Right ventricle myocardium superior (tissue), 1 donor: Measurements from ENCODE around the gene TDRD7. TPM values are rescaled to one million over a fixed set of nuclear protein-coding genes. Genes with fewer than 3 reads are reported as not detected.

ENCODE experiments used
- ATAC-seq: fragments of 200-7000 bp; cut with Tn5 transposase; one replicate; pipeline ENCODE4 v1.9.1; 2020; ENCODE audit warnings: mild to moderate bottlenecking; ENCODE audit not compliant: poor library complexity
- DNase-seq: peaks from one replicate; pipeline ENCODE4 v3.0.0-alpha.2; 2020
- intact Hi-C: fragments of 100-400 bp; cut with DNase I; formaldehyde crosslinking; loops from one replicate; pipeline ENCODE4 v1.11.2; 2022
- total RNA-seq: library from RNA; stranded (reverse); fragmentation: NEBNext Ultra II Directional; extraction: Animal tissue kit (Norgen Biotek cat#: 25700); gene quantifications from one replicate; pipeline ENCODE4 v1.2.1, GENCODE V29; 2021
- donor health status: DM: no; HTN: yes; CAD: no; lungs with severe emphysema.

TDRD7 gene
- total RNA-seq, 1 donor from 2014 or later, result 7.9 TPM

DNA sequence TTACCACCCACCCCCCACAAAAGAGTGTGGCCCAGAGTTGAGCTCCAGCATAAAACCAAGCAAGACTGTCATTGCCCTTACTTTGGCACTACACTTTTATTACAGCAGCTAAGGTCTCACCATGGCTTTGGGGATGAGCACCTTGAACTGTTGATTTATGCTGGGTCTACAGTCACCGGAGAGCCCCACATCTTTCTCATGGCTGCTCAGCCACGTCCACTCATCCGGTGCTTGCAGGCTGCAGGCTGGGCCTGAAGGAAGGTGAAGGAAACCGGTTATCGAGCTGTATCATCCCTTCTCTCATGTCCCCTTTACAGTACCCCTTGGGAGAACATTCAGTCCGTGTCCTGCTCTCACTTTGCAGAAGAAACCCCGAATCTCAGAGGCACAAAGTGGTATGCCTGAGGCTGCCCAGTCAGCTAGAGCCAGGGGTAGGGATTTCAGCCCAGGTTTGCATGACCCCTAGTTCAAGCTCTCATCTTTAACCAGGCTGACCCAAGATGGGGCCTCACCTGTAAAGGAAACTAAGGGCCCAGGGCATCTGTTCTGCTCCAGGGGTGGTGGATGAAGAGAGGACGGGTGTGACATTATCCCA is 101.2 kb downstream of the TDRD7 start:
- DNase-seq, result no peak
- ATAC-seq, result no peak
- intact Hi-C loops, result no loop called here

DNA sequence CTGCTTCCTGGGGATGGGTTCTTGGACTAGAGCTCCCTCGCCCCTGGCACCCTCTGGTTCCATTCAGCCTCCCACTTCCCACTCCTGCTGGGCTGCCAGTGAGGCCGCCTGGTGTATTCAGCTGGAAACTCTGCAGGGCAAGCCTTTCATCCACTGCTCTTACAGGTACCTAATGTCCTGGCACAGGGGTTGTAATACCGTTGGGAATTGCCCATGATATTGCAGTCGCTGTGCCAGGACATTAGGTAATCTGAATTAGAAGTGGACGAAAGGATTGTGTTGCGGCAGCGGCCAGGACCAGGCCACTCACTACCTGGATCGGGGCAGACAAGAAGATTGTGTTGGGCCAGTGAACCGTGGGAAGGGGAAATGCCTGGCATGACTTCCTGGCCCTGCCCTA is 102.6 kb downstream of the TDRD7 start:
- intact Hi-C loops, result no loop called here
- DNase-seq (peak; percentile 67), ATAC-seq (peak; percentile 84)

DNA sequence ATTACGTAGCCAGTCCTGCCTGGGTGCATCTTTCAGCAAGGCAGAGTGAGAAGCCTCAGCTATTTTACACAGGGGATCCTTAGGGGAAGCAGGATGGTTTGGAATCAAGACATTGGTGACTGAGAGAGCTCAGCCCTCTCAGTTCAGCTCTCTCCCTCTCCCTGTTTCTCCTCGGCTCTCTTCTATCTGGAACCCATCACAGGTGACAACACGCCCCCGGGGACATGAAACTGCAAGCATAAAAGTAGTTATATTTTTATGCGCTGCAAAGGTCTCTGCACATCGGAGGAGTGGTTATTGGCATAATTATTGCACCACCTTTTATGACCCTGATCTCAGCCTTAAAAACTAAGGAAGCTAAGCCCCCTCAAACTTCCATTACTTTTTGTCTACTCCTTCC is 103.8 kb downstream of the TDRD7 start:
- ATAC-seq (no peak), DNase-seq (no peak)
- intact Hi-C loops, result no loop called here

DNA sequence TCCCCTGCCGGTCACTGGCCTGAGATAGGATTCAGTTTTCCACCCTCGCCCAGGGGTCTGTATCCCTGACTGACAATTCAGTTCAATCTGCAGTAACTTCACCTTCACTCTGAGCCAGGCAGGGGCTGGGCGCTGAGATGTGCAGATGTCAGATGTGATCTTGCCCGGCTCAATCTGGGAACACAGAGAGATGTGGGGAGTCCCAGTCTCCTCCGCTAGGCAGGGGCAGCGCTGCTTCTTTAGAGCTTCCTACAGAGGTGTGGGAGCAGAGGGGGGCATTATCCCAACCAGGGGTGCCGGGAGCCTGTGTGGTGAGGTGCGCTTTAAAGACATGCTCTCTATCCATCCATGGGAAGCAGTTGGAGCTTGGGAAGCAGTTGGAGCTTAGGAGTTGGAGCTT is 104.2 kb downstream of the TDRD7 start:
- intact Hi-C loops, result no loop called here
- ATAC-seq, result no peak
- no peak for DNase-seq

DNA sequence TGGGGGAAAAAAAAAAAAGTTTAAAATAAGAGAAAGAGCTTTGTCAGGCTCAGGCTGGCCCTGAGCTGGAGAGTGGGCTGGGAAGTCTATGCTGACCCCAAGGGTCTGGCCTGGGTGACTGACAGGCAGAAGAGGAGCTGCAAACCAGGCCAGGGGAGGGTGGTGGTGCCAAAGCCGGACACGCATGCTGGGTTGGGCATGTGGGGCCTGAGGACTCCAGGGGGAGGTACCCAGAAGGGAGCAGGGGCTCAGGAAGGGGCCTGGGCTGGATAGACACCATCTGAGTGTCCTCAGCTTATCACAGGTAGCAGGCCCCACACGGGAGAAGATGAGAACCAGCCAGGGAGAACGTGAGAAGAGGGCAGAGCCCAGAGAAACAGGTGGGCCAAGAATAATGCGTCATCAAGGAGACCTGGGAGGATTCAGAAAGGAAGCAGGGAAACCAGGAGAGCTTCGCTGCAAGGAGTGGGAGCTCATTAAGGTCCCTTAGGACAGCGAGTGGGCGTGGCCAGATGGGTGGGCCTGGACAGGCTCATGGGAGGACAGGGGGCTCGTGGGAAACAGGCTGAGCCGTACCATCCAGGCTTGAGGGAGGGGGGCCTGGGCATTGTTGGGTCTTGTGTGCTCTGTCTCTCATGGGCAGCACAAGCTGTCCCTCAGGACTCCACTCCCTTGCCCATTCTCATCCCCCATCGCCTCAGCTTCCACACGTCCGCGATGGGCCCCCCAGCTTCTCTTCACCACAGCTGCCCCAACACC is 105.6 kb downstream of the TDRD7 start:
- ATAC-seq (no peak), DNase-seq (no peak)
- intact Hi-C loops, result no loop called here

DNA sequence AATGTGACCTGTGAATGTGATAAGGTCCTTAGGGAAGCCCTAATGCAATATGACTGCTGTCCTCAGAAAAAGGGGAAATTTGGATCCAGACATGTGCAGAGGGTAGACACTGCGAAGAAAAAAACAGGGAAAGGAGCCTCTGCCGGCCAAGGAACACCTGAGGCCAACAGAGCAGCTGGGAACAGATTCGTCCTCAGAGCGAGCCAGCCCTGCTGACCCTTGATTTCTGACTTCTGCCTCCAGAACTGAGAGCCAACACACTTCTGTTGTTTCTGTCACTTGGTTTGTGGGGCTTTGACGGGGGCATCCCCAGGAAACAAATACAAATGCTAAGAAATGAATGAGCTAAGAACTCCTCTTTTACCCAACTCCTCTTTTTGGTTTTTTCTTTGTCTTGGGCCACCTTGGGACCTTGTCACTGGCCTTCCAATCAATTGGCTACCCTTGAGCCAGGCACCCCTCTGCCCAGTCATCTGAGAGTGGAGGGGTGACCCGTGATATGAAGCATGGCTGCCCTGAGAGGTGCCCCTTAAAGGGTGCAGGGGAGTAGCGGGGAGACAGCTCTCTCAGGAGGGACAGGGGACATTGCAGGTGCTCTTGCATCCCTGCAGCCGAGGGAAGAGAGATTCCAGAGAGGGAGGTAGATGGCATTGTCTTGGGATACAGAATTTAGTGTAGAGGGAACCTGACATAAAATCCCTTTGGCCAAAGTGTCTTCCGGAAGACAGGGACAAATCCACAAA is 106.4 kb downstream of the TDRD7 start:
- intact Hi-C loops, result no loop called here
- no peak for ATAC-seq
- DNase-seq, result no peak

DNA sequence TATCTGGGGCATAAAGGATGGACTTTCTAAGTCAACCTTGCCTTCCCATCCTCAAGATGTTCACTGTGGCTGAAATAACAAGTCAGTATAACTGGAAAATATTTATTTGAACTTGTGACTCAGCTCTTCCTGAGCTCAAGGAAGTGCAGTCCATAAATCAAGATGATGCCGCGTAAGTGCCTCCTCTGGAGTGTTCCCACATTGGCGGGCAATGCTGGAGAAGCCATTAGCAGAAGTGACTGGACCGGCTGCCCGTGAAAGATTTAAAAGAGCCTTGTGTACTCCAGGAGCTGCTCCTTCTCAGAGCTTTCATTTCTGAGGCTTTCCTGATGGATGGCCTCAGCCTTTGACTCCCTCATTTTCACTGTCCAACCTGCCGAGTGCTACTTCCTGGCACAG is 107.0 kb downstream of the TDRD7 start:
- ATAC-seq, result no peak
- intact Hi-C loops, result no loop called here

DNA sequence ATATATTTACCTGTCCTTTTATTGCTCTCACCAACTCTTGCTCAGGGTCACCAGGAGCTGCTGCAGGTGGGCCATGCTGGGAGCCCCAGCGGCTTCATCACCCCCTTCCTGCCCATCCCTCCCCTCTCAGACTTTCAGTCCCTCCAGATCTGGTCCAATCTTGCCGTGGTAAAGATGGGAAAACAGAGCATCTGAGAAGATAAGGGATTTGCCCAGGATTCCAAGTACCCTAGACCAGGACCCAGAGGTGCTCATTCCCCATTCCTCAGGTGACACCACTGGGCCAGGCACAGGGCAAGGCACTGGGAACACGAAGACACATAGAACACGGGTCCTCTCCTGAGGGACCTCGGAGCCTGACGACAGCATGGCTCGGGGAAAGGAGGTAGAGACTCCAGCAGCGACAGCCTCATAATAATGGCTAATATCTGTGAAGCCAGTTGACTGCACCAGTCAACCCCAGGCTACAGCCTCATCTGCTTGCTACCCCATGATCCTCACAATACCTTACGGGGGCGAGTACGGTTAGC is 107.6 kb downstream of the TDRD7 start:
- intact Hi-C loops, result no loop called here
- ATAC-seq (no peak), DNase-seq (no peak)

More for the DNA sequence above, 107.0 kb downstream of the TDRD7 start:
- DNase-seq, result no peak

DNA sequence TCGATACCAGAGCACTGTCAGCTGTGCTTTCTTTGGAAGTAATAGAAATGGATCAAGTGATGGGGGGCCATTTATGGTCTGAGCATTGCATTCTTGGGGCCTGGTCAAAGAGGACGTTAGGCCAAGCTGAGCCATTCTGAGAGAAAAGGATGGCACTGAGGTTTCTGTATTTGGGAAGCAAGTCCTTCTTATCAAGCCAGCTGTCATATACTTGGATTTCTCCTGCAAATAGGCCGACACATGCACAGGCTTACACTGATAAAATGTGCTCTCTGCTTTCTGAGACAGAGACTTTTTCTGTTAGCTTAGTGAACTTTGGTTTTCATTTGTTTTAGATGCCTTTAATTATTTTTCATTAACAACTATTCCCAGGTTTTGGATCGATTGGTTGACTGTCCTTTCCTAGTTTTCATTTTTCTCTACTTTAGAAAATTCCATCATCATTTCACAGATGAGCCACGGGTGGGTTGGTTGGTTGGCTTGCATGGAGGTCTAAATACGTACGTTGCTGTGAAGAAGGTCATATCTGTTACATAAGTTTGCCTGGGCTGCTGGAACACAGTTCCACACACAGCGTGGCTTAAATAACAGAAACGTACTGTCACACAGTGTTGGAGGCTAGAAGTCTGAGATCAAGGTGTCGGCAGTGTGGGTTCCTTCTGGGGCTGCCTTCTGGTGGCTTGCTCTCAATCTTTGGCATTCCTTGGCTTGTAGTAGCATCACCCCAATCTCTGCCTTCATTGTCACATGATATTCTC is 109.9 kb downstream of the TDRD7 start:
- intact Hi-C loops, result no loop called here
- ATAC-seq (peak; percentile 48), DNase-seq (no peak)

DNA sequence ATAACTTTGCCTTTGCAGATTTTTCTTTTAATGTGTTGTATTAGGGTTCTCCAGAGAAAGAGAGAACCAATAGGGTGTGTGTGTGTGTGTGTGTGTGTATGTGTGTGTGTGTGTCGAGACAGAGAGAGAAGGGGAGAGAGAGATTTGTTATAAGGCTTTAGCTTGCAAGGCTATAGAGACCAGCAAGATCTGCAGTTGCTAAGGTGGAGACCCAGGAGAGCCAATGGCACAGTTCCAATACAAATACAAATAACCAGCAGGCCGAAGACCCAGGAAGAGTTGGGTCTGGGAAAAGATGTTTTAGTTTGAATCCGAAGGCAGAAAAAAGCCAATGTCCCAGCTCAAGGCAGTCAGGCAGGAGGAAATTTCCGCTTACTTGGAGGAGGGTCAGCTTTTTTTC is 112.5 kb downstream of the TDRD7 start:
- intact Hi-C loops, result no loop called here
- DNase-seq, result no peak

DNA sequence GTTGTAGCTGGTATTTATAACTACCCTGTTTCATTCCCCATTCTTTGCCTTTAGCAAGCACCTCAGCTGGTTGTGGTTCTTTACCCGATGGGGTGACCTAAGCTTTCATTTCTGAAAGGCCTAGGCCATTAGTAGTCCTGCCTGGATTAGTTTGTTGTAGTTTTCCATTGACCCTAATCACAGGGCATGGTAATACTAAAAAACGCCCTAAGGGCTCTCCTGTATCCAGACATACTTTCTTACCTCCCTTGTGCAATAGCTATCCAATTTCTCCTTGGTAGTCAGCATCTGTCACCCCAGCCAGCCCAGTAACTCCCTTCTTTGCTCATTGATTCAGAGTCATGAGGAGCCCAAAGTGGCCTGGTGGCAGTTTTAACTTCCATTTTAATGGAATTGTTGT is 113.6 kb downstream of the TDRD7 start:
- DNase-seq, result no peak
- no peak for ATAC-seq
- intact Hi-C loops, result no loop called here

More for the DNA sequence above, 112.5 kb downstream of the TDRD7 start:
- ATAC-seq, result no peak

DNA sequence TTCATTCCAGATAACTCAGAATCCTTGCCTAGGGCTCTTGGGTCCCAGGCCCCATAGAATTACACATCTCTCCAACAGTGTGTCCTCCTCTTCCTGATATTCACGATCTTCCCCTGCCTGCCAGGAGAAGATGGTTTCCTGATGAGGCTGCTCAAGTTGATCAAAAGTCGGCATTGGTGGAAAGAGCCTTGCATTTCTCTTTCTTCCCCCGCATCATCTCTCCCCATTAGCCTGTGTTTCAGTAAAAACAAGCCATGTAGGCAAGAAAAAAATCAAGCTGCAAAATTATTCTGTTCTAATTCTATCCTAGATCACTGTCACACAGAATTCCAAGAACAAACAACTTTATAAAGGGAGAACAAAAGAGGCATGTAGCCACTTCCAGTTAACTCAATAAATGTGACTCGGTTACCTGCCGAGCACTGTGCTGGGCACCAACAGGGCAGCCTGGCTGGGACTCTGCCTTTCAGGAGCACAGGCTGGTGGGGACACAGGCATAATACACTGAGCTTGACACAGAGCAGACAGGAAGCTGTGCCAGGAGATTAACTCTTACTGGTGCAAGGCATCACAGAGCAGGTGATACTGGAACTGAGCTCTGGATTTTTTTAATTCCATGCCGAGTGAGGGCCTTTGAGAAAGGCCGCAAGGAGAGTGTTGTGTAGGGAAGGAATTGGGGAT is 115.1 kb downstream of the TDRD7 start:
- intact Hi-C loops, result no loop called here
- DNase-seq, result no peak
- no peak for ATAC-seq

DNA sequence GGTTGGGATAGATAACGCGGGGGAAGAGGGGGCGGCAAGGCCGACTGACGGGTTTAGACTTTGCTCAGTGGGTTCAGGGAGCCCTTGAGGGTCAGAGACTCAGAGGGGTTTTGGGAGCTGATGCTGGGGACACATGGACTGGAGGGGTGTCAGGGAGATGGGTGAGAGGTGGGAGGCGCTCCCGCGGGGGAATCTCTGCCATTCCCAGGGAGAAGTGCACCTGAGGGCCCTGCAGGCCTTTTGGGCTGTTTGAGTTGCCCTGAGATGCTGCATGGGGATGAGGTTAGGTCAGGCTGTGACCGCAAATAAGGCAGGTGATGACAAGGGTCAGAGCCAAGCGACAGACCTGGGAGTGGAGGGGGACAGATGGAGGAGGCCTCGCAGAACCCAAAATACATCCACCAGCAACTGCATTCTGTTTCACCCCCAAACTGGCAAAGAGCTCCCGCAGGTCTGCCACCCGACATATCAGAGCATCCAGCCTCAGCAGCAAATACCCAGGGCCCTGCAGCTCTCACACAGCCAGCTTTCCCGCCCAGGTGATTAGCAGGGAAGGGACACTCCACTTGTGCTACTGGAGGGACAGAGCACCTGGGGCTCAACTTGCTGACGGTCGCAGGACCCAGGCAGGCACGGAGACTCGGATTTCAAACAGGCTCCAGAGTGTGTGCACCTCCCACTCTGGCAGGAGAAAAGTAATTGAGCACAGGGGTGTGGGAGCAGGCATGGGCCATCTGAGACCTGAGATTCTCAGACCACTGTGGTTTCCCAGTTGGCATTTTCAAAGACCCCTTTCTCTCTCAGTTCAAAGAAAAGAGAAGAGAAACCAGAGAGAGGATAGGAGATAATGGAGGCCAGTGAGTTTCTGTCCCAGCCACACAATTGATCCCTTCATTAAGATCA is 116.0 kb downstream of the TDRD7 start:
- DNase-seq (no peak), ATAC-seq (peak; percentile 1)
- intact Hi-C loops, result no loop called here

DNA sequence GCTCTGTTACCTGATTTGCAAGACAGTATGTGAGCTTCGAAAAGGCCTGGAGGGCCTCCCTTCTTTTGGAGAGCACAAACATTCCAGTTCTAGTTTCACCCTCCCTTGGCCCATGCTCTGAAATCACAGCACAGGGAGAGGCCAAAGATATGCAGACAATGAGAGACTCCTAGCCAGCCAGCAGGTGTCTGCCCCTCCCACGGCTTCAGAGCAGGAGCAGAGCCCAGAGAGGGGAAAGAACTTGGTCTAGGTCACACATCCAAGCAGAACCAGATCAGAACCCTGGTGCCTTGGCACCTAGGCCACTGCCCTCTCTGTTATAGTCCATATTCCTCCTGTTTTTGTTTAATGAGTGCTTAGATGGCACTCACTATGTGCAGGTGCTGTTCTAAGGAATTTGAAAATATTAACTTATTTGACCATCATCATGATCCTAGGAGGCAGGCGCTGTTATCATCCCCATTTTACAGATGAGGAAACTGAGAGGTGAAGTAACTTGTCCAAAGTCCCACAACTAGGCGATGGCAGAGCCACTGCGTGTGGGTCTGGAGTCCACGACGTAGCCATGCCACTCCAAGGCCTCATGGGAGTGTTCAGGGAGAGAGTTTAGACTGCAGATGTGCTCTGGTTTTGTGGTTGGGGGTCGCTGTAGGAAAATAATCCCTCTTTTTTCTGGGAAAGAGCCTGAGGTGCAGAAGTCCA is 116.8 kb downstream of the TDRD7 start:
- peak; percentile 56 for DNase-seq
- peak; percentile 82 for ATAC-seq
- intact Hi-C loops, result no loop called here

DNA sequence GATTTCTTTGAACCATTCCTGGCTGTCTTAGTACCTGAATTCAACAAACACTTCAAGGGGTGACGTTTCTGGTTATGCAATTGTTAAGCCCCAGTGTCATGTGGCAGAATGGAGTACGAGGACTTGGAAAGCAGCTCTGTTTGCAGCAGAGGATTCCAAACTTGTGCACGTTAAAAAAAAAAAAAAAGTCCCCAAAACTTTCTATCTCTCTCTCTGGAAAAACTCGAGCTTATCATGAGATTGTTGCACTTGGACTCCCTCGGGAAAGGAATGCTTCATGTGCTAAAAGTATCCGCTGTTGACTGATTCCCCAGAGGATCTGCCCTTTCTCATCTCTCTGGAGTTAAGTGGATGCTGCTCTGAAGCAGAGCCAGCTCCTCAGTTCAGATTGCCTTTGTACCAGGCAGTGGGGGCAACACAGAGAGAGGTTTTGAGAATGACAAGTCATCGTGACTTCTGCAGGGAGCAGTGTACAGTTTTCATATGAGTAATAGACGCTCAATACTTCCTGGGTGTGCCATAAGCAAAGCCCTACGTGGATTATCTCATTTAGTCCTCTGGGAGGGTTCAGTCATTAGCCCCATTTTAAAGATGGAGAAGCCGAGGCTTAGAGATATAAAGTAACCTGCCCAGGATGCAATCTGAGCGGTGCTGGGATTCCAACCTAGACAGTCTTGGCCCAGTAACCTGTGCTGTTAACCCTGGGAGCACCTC is 117.6 kb downstream of the TDRD7 start:
- intact Hi-C loops, result no loop called here
- DNase-seq, result no peak
- peak; percentile 82 for ATAC-seq

DNA sequence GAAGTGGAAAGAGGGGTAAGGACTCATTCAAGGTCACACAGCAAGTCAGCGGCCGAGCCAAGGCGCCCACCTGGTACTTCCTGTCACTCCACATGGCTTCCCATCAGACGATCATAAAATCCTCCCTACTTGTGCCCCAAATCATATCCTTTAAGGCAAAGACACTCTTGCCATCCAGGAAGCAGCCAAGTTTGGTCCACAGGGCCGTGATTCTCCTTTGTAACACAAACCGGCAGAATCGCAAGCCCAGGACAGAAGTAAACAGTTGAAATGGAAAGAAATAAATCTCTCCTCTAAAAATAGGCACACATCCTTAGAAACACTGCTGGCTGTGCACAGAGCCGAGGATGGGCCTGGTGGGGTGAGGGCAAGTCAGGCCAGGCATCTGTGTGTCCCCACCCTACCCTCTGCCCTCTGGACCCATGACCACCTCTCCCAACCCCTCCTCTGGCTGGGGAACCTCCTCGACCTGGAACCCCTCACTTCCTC is 120.0 kb downstream of the TDRD7 start:
- ATAC-seq (no peak), DNase-seq (no peak)
- intact Hi-C loops, result no loop called here
